Measurements from ENCODE around the gene GPBP1. TPM values are rescaled to one million over a fixed set of nuclear protein-coding genes. Genes with fewer than 3 reads are reported as not detected.

GPBP1 gene
- total and polyA plus RNA-seq, 2 experiments from 2014 or later: 105 to 109 TPM

GRCh38 chr5:57306359-57306758, 132.5 kb downstream of the GPBP1 start:
- H3K36me3 Mint-ChIP-seq (ENCODE audit: low read depth): peaks cover 12% of the 10 kb centered on the region
- H3K4me2 ChIP-seq: no peak overlapping the region
- no peak overlapping the region for H3K27ac ChIP-seq (ENCODE audit: low read depth)
- H3K9me3 Mint-ChIP-seq: peaks cover 39% of the 10 kb centered on the region
- no peaks in the 10 kb centered on the region for H3K9me2 ChIP-seq (ENCODE audit: insufficient read depth)
- no peaks in the 10 kb centered on the region for H3K27me3 ChIP-seq (ENCODE audit: insufficient read depth)
- no peaks in the 10 kb centered on the region for H3F3A ChIP-seq (replicated peaks; ENCODE audit: low read depth)
- no peak overlapping the region for H3K27ac Mint-ChIP-seq
- DNase-seq (ENCODE audit: low spot score): no peak
- H3K4me3 ChIP-seq: no peak overlapping the region
- TF ChIP-seq ETS1 (IDR thresholded peaks at IDR 0.05): no peak
- TF ChIP-seq ZNF331 (CRISPR knock-in tag; IDR thresholded peaks at IDR 0.05; ENCODE audit: low read depth): no peak
- TF ChIP-seq ZNF114 (CRISPR knock-in tag; IDR thresholded peaks at IDR 0.05): no peak
- TF ChIP-seq NANOG (IDR thresholded peaks at IDR 0.05; ENCODE audit: borderline replicate concordance): no peak
- TF ChIP-seq ZNF462 (CRISPR knock-in tag; IDR thresholded peaks at IDR 0.05): no peak
- no peak for TF ChIP-seq CREB1 (CRISPR knock-in tag; IDR thresholded peaks at IDR 0.05; ENCODE audit: low read depth)
- TF ChIP-seq STAT1 (IDR thresholded peaks at IDR 0.05; ENCODE audit: unreplicated experiment): no peak
- no peak for TF ChIP-seq EZH2phosphoT487 (IDR thresholded peaks at IDR 0.05; ENCODE audit: unreplicated experiment)
- TF ChIP-seq JUNB (IDR thresholded peaks at IDR 0.05; ENCODE audit: unreplicated experiment): no peak
- TF ChIP-seq EZH2 (IDR thresholded peaks at IDR 0.05; ENCODE audit: low read depth, unreplicated experiment): no peak
- TF ChIP-seq CTCF (conservative IDR thresholded peaks at IDR 0.05; ENCODE audit: low read depth in 2 of 2): no peak
- no peak for TF ChIP-seq POLR2AphosphoS5 (IDR thresholded peaks at IDR 0.05; ENCODE audit: low read depth)
- TF ChIP-seq REST (IDR thresholded peaks at IDR 0.05; ENCODE audit: unreplicated experiment): no peak
- H3K4me1 Mint-ChIP-seq: peaks cover 3% of the 10 kb centered on the region; the same call in 2 of the 3 replicates
- H3K4me3 Mint-ChIP-seq: no peak overlapping the region
- no peaks in the 10 kb centered on the region for H3K36me3 ChIP-seq (ENCODE audit: insufficient read depth)
- no peaks in the 10 kb centered on the region for H4K20me1 ChIP-seq (replicated peaks; ENCODE audit: insufficient read depth)
- ATAC-seq: no peak
- H3K79me2 ChIP-seq (replicated peaks; ENCODE audit: insufficient read depth): no peaks in the 10 kb centered on the region
- H3K27me3 Mint-ChIP-seq (ENCODE audit: insufficient read depth, low read depth, poor library complexity): peaks cover 2% of the 10 kb centered on the region
- no peaks in the 10 kb centered on the region for H3K4me1 ChIP-seq (ENCODE audit: insufficient read depth)
- H2AFZ ChIP-seq: no peak overlapping the region

Data from GM23338 (cell line).